T-helper 9 cell (primary cell): ENCODE data around the gene GSK3B.

Source experiments
- DNase-seq: peaks from one replicate; pipeline ENCODE4 v3.0.0-alpha.2; 2020
- total RNA-seq, 2 donors: gene quantifications; one replicate each; lab custom pipeline; 2026; lab: John Stamatoyannopoulos, UW

The GSK3B gene
- 65.1 to 77.7 reads per million in 2 donors for total RNA-seq

DNA sequence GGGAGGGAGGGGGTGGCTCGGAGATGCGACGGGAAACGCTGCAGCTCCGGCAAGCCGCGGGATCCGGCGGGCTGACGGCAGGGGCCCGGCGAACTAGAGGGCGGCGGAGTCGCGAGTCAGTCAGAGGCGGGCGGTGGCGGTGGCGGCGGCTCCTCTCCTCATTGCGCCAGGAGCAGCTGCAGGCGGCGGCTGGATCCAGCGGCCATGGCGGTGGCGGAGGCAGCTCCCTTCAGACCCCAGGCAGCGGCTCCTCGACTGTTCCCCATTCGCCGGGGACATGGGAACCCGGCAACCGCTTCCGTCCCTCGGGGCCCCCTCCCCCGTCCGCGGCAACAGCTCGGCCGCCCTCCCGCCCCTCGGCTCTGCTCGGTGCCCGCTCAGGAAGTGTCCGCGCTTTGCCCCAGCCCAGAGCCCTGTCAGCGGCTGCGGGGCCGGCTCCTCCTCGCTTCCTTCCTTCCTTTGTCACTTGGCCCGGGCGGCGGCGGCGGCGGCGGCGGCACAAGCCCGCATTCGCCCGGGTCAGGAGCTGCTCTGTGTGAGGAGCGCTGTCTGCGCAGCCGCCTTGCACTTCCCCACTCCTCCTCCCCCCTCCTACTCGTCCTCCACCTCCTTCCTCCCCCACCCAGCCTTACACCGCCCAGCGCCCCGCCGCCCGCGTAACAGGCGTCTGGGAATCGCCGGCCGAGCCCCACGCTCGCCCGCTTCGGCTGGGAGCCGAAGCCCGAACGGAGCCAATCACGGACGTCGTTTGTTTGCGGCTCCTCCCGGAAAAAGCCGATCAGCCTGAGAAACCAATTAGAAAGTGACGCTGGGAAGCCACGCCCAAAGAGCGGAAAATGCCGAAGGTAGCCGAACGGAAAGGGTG is at the start of gene GSK3B:
GSK3B (minus strand) TSS at position 537 of the 865 bp plus-strand sequence. CDS start 1,013 bp downstream, outside the sequence.
- DNase-seq, result peak; percentile 98

GRCh38 chr3:120143676-120144075 is 49.4 kb upstream of the GSK3B start:
- DNase-seq, result no peak

DNA sequence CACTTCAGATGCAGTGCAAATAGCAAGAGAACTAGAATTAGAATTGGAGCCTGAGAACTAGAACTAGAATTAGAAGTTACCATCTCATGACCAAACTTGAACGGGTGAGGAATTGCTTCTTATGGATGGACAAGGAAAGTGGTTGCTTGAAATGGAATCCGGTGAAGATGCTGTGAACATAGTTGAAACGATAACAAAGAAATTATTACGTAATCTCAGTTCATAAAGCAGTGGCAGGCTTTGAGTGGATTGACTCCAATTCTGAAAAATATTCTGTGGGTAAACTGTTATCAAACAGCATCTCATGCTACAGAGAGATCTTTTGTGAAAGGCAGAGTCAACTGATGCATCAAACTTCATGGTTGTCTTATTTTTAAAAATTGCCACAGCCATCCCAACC is 48.0 kb upstream of the GSK3B start:
- DNase-seq, result no peak

GRCh38 chr3:120140098-120140742 is 46.0 kb upstream of the GSK3B start:
- no peak for DNase-seq

DNA sequence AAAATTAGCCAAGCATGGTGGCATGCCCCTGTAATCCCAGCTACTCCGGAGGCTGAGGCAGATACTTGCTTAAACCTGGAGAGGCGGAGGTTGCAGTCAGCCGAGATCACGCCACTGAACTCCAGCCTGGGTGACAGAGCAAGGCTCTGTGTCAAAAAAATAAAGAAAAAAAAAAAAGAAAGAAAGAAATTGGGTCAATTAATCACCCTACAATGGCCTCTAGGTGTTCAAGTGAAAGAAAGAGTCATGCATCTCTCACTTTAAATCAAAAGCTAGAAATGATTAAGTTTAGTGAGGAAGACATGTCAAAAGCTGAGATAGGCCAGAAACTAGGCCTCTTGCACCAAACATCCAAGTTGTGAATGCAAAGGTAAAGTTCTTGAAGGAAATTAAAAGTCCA is 44.9 kb upstream of the GSK3B start:
- DNase-seq, result no peak

- DNase-seq, result no peak
Observed at GRCh38 chr3:120137548-120137947, 43.3 kb upstream of the GSK3B start.

DNA sequence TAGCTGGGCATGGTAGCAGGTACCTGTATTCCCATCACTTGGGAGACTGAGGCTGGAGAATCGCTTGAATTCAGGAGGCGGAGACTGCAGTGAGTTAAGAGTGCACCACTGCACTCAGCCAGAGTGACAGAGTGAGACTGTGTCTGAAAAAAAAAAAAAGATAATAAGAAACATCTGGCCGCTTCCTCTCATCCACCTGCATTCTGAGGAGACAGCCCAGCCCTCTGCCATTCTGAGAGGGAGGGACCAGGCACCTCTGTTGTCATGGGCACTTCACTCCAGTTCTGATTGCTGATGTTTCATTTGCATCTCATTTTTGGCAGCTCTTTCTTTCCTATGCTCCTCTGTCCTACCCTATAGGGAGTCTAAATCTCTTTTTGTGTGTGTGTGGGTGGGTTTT is 36.4 kb upstream of the GSK3B start:
- DNase-seq, result no peak

DNA sequence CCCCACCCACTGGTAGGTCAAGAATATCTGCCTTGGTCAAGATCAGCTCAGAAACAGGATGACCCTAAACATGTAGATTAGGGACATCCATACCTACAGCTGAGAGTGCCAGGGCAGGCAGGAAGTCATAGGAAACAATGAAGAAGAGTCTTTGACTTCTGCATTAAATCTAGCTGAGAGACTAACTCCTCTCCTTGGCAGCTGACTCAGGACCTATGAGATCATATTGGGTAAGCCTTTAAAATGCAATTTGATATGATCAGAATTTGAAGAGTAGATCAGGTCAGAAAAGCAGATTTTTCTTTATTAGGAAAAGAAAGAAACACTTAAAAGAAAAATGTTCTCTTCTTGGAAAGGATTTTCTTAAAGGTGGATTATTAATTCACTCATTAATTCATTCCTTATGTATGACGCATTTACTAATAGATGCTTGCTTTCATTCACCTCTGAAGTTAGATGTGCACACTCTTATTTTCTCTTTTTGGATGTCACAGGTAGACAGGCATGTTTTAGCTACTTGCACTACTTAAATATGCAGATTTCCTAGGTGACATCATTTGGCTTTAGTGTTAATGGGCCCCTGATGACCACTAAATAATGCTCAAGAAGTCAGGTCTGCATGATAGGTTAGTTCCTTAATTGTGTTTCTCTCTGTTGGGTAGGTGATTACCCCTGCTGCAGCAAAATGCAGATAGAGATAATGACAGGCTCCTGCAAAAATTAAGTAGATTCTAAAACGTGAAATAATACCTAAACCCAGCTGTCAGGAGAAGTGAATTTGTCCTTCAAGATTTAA is 35.7 kb upstream of the GSK3B start:
- DNase-seq, result no peak

GRCh38 chr3:120129051-120129450 is 34.8 kb upstream of the GSK3B start:
- no peak for DNase-seq

- no peak for DNase-seq
Observed at GRCh38 chr3:120125992-120126391, 31.7 kb upstream of the GSK3B start.

- no peak for DNase-seq
Observed at GRCh38 chr3:120119846-120120510, 25.7 kb upstream of the GSK3B start.

GRCh38 chr3:120114981-120115380 is 20.7 kb upstream of the GSK3B start:
- no peak for DNase-seq

DNA sequence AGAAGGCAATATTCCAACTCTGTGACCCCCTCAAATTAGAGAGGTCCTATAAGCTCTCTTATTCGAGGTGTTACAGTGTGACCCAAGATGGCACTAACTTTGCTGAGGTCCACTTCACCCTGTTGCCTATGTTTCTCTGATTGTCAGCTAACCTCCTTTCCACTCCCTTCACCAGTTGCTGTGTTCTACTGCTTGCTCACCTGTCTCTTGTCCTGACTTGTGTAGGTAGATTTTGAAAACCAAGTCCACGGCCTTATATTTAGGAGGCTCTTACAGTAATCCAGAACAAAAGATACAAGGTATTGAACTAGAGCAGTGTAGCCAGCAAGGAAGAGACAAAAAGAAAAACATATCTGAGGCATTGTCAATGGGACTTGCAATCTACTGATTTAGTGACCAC is 20.1 kb upstream of the GSK3B start:
- no peak for DNase-seq

DNA sequence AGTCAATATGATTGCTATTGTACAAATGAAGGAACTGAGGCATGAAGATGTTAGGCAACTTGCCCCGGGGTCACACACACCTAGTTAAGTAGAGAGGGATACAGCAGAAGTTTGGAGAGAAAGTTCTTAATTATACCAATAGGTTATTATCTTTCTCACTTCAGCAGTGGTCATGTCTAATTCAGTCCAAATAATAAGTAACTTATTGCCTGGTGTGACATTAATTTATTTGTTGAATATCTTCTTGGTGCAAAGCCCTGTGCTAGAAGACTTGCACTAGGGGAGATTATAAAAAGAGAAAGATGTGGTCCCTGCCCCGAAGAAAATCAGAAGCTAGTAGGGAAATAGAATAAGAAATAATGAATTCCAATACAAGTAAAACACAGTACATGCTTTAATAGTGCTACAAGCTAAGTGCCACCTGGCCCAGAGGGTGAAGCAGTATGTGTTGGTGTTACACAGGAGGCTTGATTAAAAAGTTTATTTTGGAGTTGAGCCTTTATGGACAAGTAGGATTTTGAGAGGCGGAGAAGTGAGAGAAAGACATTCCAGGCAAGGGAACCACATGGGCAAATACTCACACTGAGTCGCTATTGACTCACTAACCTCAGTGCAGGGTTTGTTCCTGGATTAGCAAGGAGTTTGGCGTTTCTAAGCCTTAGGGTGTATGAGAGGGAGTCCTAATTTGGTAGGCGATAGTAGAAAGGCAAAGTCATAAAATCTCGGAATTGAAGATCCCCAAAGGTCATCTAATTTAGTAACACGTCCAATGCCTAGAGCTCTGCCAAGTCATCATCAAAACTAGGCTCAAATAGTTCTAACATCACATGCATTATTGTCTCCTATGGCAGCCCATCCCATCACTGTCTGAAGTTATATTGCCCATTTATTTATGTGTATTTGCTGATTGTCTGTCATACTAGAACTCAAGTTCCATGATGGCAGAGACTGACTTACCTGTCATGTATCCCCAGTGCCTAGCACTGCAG is 19.2 kb upstream of the GSK3B start:
- DNase-seq, result no peak

GRCh38 chr3:120111898-120112297 is 17.7 kb upstream of the GSK3B start:
- no peak for DNase-seq

GRCh38 chr3:120103276-120103675 is 9.0 kb upstream of the GSK3B start:
- DNase-seq, result no peak

DNA sequence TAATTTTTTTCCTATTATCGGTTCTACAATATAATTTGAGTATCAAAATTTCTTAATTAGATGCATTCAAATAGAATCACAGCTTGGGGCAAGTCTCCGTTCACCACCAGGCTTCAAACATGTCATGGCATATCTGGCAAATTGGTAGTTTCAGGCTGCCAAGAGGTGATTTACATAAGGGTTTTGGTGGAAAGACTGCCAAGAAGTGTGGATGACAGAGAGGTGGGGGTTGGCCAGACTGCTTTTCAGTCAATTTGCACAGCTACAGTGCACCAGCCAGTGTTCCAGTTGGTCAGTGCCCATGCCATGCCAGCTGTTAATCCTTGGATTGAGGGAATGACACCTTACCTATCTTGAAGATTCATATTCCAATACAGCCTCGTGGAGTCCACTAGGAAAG is 8.4 kb upstream of the GSK3B start:
- DNase-seq, result no peak

GRCh38 chr3:120102232-120102631 is 8.0 kb upstream of the GSK3B start:
- DNase-seq, result no peak

- no peak for DNase-seq
Observed at GRCh38 chr3:120101624-120102023, 7.4 kb upstream of the GSK3B start.

GRCh38 chr3:120100711-120101110 is 6.5 kb upstream of the GSK3B start:
- DNase-seq, result no peak

- DNase-seq, result no peak
Observed at GRCh38 chr3:120098710-120099109, 4.5 kb upstream of the GSK3B start.
